Ureter (tissue), 1 donor: ENCODE data around the gene FBXW2. TPM values are rescaled to one million over a fixed set of nuclear protein-coding genes. Genes with fewer than 3 reads are reported as not detected.

Experiments used
- DNase-seq: peaks from one replicate; pipeline ENCODE4 v3.0.0-alpha.2; 2020; ENCODE audit warnings: low spot score
- total RNA-seq: library from RNA; stranded (reverse); gene quantifications from one replicate; pipeline ENCODE4 v1.2.4, GENCODE V29; 2023
- donor health status: DM: yes; HTN: yes; CAD: no.

FBXW2 gene
- total RNA-seq, 1 donor from 2014 or later, result 76.1 TPM

DNA sequence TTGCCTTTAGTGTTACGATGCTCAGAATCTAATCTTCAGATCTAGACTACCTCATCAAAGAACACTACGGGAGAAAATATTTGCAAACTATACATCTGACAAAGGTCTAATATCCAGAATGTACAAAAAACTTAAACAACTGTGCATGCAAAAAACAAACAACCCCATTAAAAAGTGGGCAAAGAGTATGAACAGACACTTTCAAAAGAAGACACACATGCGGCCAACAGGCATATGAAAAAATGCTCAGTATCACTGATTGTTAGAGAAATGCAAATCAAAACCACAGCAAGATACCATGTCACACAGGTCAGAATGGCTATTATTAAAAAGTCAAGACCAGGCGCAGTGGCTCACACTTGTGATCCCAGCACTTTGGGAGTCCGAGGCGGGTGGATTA lies 47.9 kb downstream of the FBXW2 start:
- no peak for DNase-seq

GRCh38 chr9:120742951-120743416 lies 50.2 kb downstream of the FBXW2 start:
- DNase-seq, result no peak

DNA sequence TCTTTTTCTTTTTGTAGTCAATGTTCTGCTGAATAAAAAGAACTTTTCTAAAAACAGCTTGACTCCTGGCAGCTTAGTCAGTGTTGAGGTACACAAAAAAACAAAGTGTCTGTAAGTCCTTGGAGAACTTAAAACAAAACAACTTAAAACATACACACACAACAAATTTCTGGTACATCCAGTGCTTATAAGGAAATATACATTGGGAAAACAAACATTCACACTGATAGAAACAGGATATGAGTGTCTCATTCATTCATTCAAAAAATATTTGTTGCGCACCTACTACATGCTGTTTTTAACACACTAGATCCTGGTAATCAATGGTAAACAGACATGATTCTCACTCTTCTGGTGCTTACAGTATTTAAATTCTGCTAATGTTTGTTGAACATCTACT lies 51.5 kb downstream of the FBXW2 start:
- no peak for DNase-seq

- DNase-seq, result no peak
Observed at GRCh38 chr9:120741191-120741590, 52.0 kb downstream of the FBXW2 start.

DNA sequence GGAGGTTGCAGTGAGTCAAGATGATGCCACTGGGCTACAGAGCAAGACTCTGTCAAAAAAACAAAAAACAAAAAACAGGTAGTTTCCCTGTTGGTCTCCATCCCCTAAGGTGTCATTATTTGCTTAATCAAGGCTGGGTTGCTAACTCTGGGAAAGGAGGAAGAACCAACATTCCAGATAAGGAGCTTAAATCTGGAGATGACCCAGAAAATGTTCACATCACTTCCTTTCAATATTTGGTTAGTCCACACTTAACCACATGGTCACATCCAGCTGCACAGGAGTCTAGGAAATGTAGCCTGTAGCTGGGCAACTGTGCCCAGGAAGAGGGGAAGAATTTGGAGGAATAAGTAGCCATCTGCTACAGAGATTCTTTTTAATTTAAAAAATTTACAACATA lies 53.1 kb downstream of the FBXW2 start:
- DNase-seq, result no peak

DNA sequence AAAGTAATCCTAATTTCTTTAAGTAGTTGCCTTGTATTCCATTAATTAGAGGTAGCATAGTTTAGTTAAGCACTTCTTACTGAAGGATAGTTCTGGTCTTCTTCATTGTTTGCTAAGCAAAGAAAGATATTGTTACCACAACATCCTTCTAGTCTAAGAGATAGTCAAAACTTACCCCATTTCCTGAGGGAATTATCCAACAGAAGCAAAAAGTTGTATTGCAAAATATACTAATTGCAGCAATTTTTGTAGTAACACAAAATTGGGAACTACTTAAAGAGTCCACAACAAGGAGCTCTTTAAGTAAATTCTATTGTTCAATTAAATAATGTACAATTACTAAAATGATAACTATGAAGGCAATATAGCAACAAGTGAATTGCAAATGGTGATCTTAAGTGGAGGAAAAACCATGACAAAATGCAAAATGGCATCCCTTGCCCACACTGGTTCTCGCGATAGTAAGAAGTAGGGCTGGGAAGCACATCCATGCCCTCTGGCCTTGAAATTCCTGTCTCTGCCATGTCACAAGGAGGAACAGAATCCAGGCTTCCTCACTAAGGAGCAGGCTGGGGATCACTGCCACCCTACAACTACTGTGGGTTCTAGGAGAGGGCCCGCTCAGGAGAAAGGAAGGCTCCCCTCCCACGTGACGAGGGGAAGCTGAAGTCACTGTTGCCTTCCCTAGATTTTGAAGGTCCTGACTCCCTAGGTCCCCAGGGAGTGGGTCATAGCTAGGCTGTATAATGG lies 55.6 kb downstream of the FBXW2 start:
- DNase-seq, result no peak

DNA sequence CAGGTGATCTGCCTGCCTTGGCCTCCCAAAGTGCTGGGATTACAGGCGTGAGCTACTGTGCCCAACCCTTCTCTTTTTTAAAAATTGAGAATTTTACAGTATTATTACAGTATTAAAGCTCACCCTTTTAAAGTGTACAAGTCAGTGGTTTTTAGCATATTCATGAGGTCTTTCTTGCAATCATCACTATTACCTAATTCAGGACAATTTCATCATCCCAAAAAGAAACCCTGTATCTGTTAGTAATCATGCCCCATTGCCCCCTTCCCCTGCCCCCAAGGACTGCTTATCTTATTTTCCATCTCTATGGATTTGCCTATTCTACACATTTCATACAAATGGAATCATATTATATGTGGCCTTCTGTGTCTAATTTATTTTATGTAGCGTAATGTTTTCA lies 56.3 kb downstream of the FBXW2 start:
- DNase-seq, result no peak

DNA sequence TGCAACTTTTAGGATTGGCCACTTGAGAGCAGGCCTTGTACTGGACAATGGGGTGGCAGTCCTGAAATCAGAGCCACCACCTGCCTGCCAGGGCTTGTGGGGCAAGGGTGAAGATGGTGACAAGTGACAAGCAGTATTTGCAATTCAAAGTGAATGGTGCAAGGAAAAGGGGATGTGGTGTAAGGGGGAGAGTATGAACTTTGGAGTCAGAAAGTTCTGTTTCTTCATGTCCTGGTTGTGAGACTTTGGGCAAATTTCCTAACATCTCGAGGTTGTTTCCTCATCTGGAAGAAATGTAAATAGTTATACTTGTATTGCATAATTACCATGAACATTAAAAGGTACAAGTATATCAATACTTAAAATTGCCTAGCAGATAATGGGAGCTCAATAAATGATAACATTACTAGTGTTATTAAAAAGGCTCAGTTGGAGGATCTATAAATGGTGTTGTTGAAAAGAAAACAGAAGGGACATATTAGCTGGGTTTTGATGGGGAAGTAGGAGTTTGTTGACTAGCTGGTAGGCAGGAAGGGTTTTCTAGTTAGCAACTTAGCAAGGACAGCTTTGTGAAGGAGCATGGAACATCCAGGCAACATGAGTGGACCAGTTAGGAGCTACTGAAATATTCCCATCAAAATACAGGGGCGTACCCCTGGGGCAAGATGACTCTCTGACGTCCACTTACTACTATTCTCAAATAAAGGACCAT lies 57.6 kb downstream of the FBXW2 start:
- DNase-seq, result no peak

GRCh38 chr9:120734607-120735410 lies 58.4 kb downstream of the FBXW2 start:
- no peak for DNase-seq

DNA sequence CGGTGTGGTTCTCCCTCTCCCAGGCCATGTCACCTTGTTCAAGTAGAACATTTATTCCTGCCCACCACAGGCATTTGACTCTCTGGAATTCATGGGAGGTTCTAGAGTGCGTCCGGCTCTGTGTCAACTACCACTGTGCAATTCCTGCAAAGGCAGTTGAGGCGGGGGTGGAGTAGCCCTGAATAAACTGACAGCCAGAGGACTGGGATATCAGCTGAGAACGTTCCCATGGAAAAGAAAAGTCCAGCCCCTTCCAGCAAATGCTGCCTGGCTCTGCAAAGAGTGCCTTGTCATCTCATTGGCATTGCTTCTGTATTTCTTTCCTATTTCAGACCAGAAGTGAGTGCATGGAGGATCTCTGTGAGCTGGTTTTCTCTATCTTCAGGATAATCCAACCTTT lies 60.0 kb downstream of the FBXW2 start:
- DNase-seq, result no peak

DNA sequence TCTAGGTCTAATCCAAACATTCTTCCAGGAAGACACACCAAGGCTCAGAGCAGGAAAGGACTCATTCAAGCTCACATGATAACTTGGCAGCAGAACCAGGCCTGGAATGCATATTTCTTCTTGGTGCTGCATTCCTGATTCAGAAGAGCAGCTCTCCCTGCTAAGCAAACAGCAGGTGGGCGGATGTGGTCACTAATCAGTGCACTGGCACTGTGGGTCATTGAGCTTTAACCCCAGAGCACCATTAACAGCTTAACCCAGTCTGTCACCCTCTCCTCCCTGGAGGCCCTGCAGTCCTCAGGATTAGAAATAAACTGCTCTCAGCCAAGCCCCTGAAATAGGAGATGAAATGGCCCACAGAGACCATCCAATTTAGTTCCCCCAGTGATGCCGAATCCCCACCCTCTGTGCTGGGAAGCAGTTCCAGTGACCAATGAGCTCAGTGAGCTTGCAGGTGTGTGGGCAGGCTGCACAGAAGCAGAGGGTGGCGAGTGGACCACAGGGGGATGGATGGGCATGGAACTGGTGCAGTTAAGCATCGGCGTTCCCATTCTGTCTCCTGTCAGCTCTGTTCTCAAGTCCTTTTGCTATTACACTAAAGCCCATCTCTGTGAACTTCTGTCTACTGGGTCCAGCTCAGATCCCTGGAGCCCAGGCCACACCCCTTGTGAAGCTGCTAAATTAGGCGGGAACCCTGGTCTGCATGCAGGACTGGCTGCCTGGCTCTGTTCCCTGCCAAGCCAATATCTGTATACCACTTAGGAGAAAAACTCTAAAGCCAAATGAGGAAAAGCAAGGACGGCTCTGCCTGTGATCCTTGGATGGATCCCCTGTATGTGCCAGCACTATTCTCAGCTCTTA lies 62.3 kb downstream of the FBXW2 start:
- no peak for DNase-seq

- no peak for DNase-seq
Observed at GRCh38 chr9:120729791-120730241, 63.4 kb downstream of the FBXW2 start.

GRCh38 chr9:120726484-120726883 lies 66.7 kb downstream of the FBXW2 start:
- no peak for DNase-seq

DNA sequence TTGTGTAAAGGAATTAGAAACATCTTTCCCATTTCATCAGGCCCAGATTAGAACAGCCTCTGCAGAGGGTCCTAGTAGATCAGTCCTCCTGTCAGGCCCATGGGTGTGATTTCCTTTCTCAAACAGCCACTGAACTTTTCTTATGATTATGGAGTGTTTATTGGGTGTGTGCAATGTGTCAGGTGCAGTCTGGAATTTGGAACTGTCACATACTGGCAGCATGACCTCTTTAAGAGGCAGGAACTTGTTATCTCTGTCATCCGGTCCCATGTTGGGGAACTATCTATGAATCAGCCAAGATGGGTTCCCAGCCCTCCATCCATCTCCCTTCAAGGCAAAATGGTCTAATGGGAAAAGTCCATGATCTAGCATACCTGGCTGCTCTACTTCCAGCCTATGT lies 67.3 kb downstream of the FBXW2 start:
- no peak for DNase-seq

DNA sequence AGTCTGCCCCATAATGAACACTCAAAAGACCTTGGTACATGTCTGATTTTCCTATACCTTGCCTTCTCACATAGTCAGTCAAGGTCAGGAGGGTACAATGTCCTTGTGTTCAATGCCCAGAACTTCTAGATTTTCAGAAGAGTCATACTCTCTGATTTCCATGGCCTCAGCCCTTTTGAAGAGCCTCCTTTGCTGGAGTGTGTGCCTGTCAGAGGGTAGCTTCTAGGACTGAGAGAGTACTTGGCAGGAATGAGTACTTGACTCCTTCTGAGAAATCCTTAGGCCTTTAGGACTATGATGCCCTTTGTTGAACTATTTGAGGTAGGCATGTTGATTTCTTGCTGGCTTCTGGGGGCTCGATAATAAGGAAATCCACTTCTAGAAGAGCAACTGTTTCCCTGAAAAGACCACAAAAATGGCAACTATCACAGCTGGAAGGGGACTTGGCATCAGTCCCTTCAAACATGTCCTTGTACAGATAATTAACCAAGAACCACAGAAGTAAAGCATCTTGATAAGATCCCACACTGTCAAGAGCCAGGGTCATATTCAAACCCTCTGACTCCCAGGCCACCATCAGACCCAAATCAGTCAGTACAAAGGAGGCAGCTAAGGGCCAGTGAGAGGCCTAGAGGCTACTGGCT lies 68.3 kb downstream of the FBXW2 start:
- DNase-seq, result no peak

DNA sequence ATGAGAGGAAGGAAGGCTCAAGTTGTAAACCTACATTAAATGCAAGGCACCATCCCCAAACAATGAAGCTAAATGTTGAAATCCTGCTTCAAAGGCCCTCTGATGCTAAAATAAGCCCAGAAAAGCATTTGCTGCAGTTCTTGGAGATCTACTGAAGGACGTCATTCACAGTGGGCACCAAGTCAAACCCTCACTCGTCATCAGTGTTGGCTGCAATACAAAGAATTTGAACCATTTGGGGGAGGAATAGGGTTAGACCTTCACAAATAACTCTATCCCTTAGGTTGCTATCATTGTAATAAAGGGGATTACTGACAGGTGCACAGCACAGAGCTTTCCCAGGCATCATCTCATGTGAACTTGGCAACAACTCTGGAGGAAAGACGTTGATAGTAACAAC lies 69.7 kb downstream of the FBXW2 start:
- no peak for DNase-seq

GRCh38 chr9:120720404-120720803 lies 72.8 kb downstream of the FBXW2 start:
- DNase-seq, result no peak

GRCh38 chr9:120718316-120718715 lies 74.9 kb downstream of the FBXW2 start:
- DNase-seq, result no peak

- no peak for DNase-seq
Observed at GRCh38 chr9:120717176-120717575, 76.0 kb downstream of the FBXW2 start.

- DNase-seq, result no peak
Observed at GRCh38 chr9:120716483-120716882, 76.7 kb downstream of the FBXW2 start.

GRCh38 chr9:120715389-120715924 lies 77.8 kb downstream of the FBXW2 start:
- DNase-seq, result peak; percentile 70
